HG03469 (cell line): ENCODE data around the gene MTFMT.

Experiments
- ATAC-seq: cut with Tn5 transposase; IDR thresholded peaks from one replicate; pipeline ENCODE4 v1.9.1; 2021; ENCODE audit warnings: mild to moderate bottlenecking, moderate library complexity, moderate number of reproducible peaks; ENCODE audit not compliant: unreplicated experiment

The MTFMT gene

GRCh38 chr15:64989416-64990167 is 39.8 kb downstream of the MTFMT start, which contains the start of gene SPG21:
Gene SPG21 (minus strand): TSS chr15:64989914. CDS start chr15:64983569, 6,345 bp downstream.
- ATAC-seq, result peak; percentile 88

- no peak for ATAC-seq
These were observed 42.3 kb downstream of the MTFMT start for GRCh38 chr15:64987136-64987535.

- no peak for ATAC-seq
These were observed 43.9 kb downstream of the MTFMT start for GRCh38 chr15:64985366-64986033.

- ATAC-seq, result no peak
These were observed 47.0 kb downstream of the MTFMT start for GRCh38 chr15:64982472-64982871.

GRCh38 chr15:64981812-64982431 is 47.5 kb downstream of the MTFMT start:
- ATAC-seq, result no peak

- no peak for ATAC-seq
These were observed 50.2 kb downstream of the MTFMT start for GRCh38 chr15:64979252-64979710.

- no peak for ATAC-seq
These were observed 54.0 kb downstream of the MTFMT start for GRCh38 chr15:64975390-64975789.

- ATAC-seq, result no peak
These were observed 58.7 kb downstream of the MTFMT start for GRCh38 chr15:64970698-64971097.

GRCh38 chr15:64969401-64969800 is 60.0 kb downstream of the MTFMT start:
- ATAC-seq, result no peak

- ATAC-seq, result no peak
These were observed 68.4 kb downstream of the MTFMT start for GRCh38 chr15:64961013-64961412.

- ATAC-seq, result no peak
These were observed 69.3 kb downstream of the MTFMT start for GRCh38 chr15:64960153-64960552.

GRCh38 chr15:64959128-64959527 is 70.3 kb downstream of the MTFMT start:
- ATAC-seq, result no peak

- ATAC-seq, result no peak
These were observed 75.0 kb downstream of the MTFMT start for GRCh38 chr15:64954395-64954794.

- ATAC-seq, result no peak
These were observed 77.5 kb downstream of the MTFMT start for GRCh38 chr15:64951777-64952418.
